WTC11 (cell line): ENCODE data around the gene METRN. TPM values are rescaled to one million over a fixed set of nuclear protein-coding genes. Genes with fewer than 3 reads are reported as not detected.

Experiments
- AFF4 ChIP-seq: sonication (generic); formaldehyde crosslinking; IDR thresholded peaks from 2 replicates; pipeline ENCODE4 v1.8.1; 2023; ENCODE audit warnings: mild to moderate bottlenecking, missing genetic modification reagents, borderline replicate concordance
- ATF3 ChIP-seq: sonication (generic); formaldehyde crosslinking; conservative IDR thresholded peaks from 2 replicates; pipeline ENCODE4 v1.8.1; 2022; ENCODE audit warnings: mild to moderate bottlenecking, missing genetic modification reagents
- CREB1 ChIP-seq: sonication (generic); formaldehyde crosslinking; IDR thresholded peaks from 2 replicates; pipeline ENCODE4 v1.8.0; 2023; ENCODE audit warnings: mild to moderate bottlenecking, missing genetic modification reagents
- E2F1 ChIP-seq: sonication (generic); formaldehyde crosslinking; IDR thresholded peaks from 2 replicates; pipeline ENCODE4 v1.8.0; 2022; ENCODE audit warnings: mild to moderate bottlenecking, missing genetic modification reagents
- ELF4 ChIP-seq: sonication (generic); formaldehyde crosslinking; IDR thresholded peaks from 2 replicates; pipeline ENCODE4 v1.8.1; 2022; ENCODE audit warnings: low read depth, mild to moderate bottlenecking, moderate library complexity, missing genetic modification reagents
- ESRRA ChIP-seq: sonication (generic); formaldehyde crosslinking; IDR thresholded peaks from 2 replicates; pipeline ENCODE4 v1.8.1; 2022; ENCODE audit warnings: mild to moderate bottlenecking, missing genetic modification reagents, borderline replicate concordance
- FOXJ3 ChIP-seq: sonication (generic); formaldehyde crosslinking; IDR thresholded peaks from 2 replicates; pipeline ENCODE4 v1.9.0; 2021; ENCODE audit warnings: missing genetic modification reagents, mild to moderate bottlenecking, borderline replicate concordance
- HMGXB4 ChIP-seq: sonication (generic); formaldehyde crosslinking; IDR thresholded peaks from 2 replicates; pipeline ENCODE4 v1.8.1; 2023; ENCODE audit warnings: mild to moderate bottlenecking, moderate library complexity, missing genetic modification reagents
- IRF1 ChIP-seq: sonication (generic); formaldehyde crosslinking; IDR thresholded peaks from 2 replicates; pipeline ENCODE4 v1.8.0; 2023; ENCODE audit warnings: missing genetic modification reagents
- JUN ChIP-seq: sonication (generic); formaldehyde crosslinking; IDR thresholded peaks from 2 replicates; pipeline ENCODE4 v1.8.0; 2023; ENCODE audit warnings: mild to moderate bottlenecking, missing genetic modification reagents
- KAT7 ChIP-seq: sonication (generic); formaldehyde crosslinking; IDR thresholded peaks from 2 replicates; pipeline ENCODE4 v1.8.1; 2023; ENCODE audit warnings: missing genetic modification reagents, mild to moderate bottlenecking, borderline replicate concordance
- MXD4 ChIP-seq: fragments of 250-450 bp; sonication (Bioruptor Pico); IDR thresholded peaks from 2 replicates; pipeline ENCODE4 v1.8.0; 2021; ENCODE audit warnings: mild to moderate bottlenecking, moderate library complexity, borderline replicate concordance
- NR2C2 ChIP-seq: sonication (generic); formaldehyde crosslinking; IDR thresholded peaks from 2 replicates; pipeline ENCODE4 v1.8.0; 2022; ENCODE audit warnings: mild to moderate bottlenecking, missing genetic modification reagents
- RORB ChIP-seq: fragments of 250-450 bp; sonication (Bioruptor Pico); IDR thresholded peaks from 2 replicates; pipeline ENCODE4 v1.9.0; 2021; ENCODE audit warnings: mild to moderate bottlenecking
- USF1 ChIP-seq: sonication (generic); formaldehyde crosslinking; IDR thresholded peaks from 2 replicates; pipeline ENCODE4 v1.8.0; 2022; ENCODE audit warnings: mild to moderate bottlenecking, missing genetic modification reagents
- ZNF121 ChIP-seq: sonication (generic); formaldehyde crosslinking; IDR thresholded peaks from 2 replicates; pipeline ENCODE4 v1.8.0; 2023; ENCODE audit warnings: missing genetic modification reagents
- ZNF263 ChIP-seq: sonication (generic); formaldehyde crosslinking; IDR thresholded peaks from 2 replicates; pipeline ENCODE4 v1.8.1; 2022; ENCODE audit warnings: low read depth, mild to moderate bottlenecking, moderate library complexity, missing genetic modification reagents
- ZNF281 ChIP-seq: sonication (generic); formaldehyde crosslinking; IDR thresholded peaks from 2 replicates; pipeline ENCODE4 v1.8.0; 2023; ENCODE audit warnings: mild to moderate bottlenecking, missing genetic modification reagents
- ZNF317 ChIP-seq: sonication (generic); formaldehyde crosslinking; IDR thresholded peaks from 2 replicates; pipeline ENCODE4 v1.8.1; 2023; ENCODE audit warnings: low read depth, mild to moderate bottlenecking, moderate library complexity, missing genetic modification reagents, borderline replicate concordance
- total RNA-seq: library from RNA; stranded (reverse); gene quantifications from 3 replicates; pipeline ENCODE4 v1.2.3, GENCODE V29; 2021
- TF ChIP-seq, protein P1 (sequence below): sonication (generic); formaldehyde crosslinking; conservative IDR thresholded peaks from 2 replicates; pipeline ENCODE4 v1.8.1; 2023; ENCODE audit warnings: mild to moderate bottlenecking, low read depth, missing genetic modification reagents, moderate library complexity
- TF ChIP-seq, protein P2 (sequence below): sonication (generic); formaldehyde crosslinking; IDR thresholded peaks from 2 replicates; pipeline ENCODE4 v1.8.0; 2022; ENCODE audit warnings: mild to moderate bottlenecking, missing genetic modification reagents
- TF ChIP-seq, protein P3 (sequence below): fragments of 250-450 bp; sonication (Bioruptor Pico); IDR thresholded peaks from 2 replicates; pipeline ENCODE4 v1.9.0; 2021; ENCODE audit warnings: moderate library complexity, mild to moderate bottlenecking, inconsistent platforms, borderline replicate concordance

METRN gene
- total RNA-seq, 1 experiment from 2014 or later = 30.9 TPM

DNA sequence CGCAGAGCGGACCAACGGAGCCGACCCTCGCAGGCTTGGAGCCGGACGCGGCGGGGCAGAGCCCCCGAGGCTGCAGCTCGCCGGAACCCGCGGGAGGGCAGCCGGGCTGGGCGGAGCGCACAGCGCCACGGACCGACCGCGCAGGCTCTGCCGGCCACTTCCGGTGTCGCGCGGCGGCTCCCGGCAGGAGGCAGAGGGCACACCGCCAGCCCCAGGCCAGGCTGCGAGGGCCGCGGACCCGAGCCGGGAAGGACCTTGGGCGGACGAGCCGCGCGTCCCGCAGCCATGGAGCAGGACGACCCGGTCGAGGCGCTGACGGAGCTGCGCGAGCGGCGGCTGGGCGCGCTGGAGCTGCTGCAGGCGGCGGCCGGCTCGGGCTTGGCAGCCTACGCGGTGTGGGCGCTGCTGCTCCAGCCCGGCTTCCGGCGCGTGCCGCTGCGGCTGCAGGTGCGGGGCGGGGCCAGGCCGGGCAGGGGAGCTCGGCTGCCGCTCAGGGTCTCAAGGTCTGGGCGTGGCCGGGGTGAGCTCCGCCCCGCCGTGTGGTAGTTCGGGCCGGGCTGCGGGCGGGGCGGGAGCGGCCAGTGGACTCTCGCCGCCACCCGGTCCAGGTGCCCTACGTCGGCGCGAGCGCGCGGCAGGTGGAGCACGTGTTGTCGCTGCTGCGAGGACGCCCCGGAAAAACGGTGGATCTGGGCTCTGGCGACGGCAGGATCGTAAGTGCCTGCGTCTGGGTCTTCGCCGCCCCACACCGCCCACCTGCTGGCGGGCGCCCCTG, 6.3 kb downstream of the METRN start, which contains the start of gene ANTKMT (continued):
- TF ChIP-seq AFF4 (CRISPR knock-in tag) = no peak
- TF ChIP-seq E2F1 (CRISPR knock-in tag) = peak; percentile 95
- peak; percentile 80; the same call in 1 of the 2 replicates for TF ChIP-seq USF1 (CRISPR knock-in tag)
- TF ChIP-seq HMGXB4 (CRISPR knock-in tag) = peak; percentile 83; the same call in 1 of the 2 replicates
- no peak for TF ChIP-seq MXD4 (CRISPR knock-in tag)
- peak; percentile 94 for TF ChIP-seq ZNF281 (CRISPR knock-in tag)
- TF ChIP-seq FOXJ3 (CRISPR knock-in tag) = no peak
- TF ChIP-seq, protein P1, sequence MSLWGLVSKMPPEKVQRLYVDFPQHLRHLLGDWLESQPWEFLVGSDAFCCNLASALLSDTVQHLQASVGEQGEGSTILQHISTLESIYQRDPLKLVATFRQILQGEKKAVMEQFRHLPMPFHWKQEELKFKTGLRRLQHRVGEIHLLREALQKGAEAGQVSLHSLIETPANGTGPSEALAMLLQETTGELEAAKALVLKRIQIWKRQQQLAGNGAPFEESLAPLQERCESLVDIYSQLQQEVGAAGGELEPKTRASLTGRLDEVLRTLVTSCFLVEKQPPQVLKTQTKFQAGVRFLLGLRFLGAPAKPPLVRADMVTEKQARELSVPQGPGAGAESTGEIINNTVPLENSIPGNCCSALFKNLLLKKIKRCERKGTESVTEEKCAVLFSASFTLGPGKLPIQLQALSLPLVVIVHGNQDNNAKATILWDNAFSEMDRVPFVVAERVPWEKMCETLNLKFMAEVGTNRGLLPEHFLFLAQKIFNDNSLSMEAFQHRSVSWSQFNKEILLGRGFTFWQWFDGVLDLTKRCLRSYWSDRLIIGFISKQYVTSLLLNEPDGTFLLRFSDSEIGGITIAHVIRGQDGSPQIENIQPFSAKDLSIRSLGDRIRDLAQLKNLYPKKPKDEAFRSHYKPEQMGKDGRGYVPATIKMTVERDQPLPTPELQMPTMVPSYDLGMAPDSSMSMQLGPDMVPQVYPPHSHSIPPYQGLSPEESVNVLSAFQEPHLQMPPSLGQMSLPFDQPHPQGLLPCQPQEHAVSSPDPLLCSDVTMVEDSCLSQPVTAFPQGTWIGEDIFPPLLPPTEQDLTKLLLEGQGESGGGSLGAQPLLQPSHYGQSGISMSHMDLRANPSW (CRISPR knock-in tag) = peak; percentile 97; the same call in 1 of the 2 replicates
- TF ChIP-seq CREB1 (CRISPR knock-in tag) = peak; percentile 92
- TF ChIP-seq KAT7 (CRISPR knock-in tag) = peak; percentile 47; the same call in 1 of the 2 replicates
- TF ChIP-seq ELF4 = peak; percentile 94; the same call in 1 of the 2 replicates
- TF ChIP-seq RORB (CRISPR knock-in tag) = no peak
- peak; percentile 11; the same call in 1 of the 2 replicates for TF ChIP-seq ZNF121 (CRISPR knock-in tag)
- TF ChIP-seq, protein P2, sequence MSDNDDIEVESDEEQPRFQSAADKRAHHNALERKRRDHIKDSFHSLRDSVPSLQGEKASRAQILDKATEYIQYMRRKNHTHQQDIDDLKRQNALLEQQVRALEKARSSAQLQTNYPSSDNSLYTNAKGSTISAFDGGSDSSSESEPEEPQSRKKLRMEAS (CRISPR knock-in tag) = peak; percentile 99
- peak; percentile 96 for TF ChIP-seq ESRRA (CRISPR knock-in tag)
- peak; percentile 79 for TF ChIP-seq NR2C2
- TF ChIP-seq, protein P3, sequence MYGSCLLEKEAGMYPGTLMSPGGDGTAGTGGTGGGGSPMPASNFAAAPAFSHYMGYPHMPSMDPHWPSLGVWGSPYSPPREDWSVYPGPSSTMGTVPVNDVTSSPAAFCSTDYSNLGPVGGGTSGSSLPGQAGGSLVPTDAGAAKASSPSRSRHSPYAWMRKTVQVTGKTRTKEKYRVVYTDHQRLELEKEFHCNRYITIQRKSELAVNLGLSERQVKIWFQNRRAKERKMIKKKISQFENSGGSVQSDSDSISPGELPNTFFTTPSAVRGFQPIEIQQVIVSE (CRISPR knock-in tag) = no peak
- TF ChIP-seq ZNF317 (CRISPR knock-in tag) = peak; percentile 77; the same call in 1 of the 2 replicates
- no peak; the same call in none of the 2 replicates for TF ChIP-seq JUN (CRISPR knock-in tag)
- TF ChIP-seq ZNF263 (CRISPR knock-in tag) = no peak; the same call in 1 of the 2 replicates
- TF ChIP-seq IRF1 = peak; percentile 89
- no peak for TF ChIP-seq ATF3
